Smooth muscle cell (in vitro differentiated cells): ENCODE results near the gene RYR2. TPM values are rescaled to one million over a fixed set of nuclear protein-coding genes. Genes with fewer than 3 reads are reported as not detected.

Source experiments
- DNase-seq: peaks from one replicate; lab custom pipeline; 2025; ENCODE audit not compliant: unreplicated experiment; lab: John Stamatoyannopoulos, UW
- H2AFZ ChIP-seq: fragments of 200-600 bp; sonication (generic); 2 replicates; pipeline ENCODE4 v1.6.0; 2016; ENCODE audit warnings: antibody characterized with exemption, low read depth, mild to moderate bottlenecking
- H3F3A ChIP-seq: fragments of 200-600 bp; sonication (generic); 2 replicates; pipeline ENCODE4 v1.6.0; 2017; ENCODE audit warnings: antibody characterized with exemption, low read depth
- H3K27ac ChIP-seq: fragments of 200-600 bp; sonication (generic); 2 replicates; pipeline ENCODE4 v1.5.1; 2016; ENCODE audit warnings: low read depth, mild to moderate bottlenecking
- H3K27me3 ChIP-seq: fragments of 200-600 bp; sonication (generic); 2 replicates; pipeline ENCODE4 v1.6.1; 2016; ENCODE audit warnings: low read depth, mild to moderate bottlenecking
- H3K36me3 ChIP-seq: fragments of 200-600 bp; sonication (generic); 2 replicates; pipeline ENCODE4 v1.5.1; 2016; ENCODE audit warnings: low read depth
- H3K4me1 ChIP-seq: fragments of 200-600 bp; sonication (generic); 2 replicates; pipeline ENCODE4 v1.5.1; 2016; ENCODE audit warnings: low read depth
- H3K4me2 ChIP-seq: fragments of 200-600 bp; sonication (generic); 2 replicates; pipeline ENCODE4 v1.6.0; 2016; ENCODE audit warnings: mild to moderate bottlenecking
- H3K4me3 ChIP-seq: fragments of 200-600 bp; sonication (generic); 2 replicates; pipeline ENCODE4 v1.5.1; 2016; ENCODE audit warnings: mild to moderate bottlenecking
- H3K79me2 ChIP-seq: fragments of 200-600 bp; sonication (generic); 2 replicates; pipeline ENCODE4 v1.6.0; 2016; ENCODE audit warnings: low read depth, mild to moderate bottlenecking
- H3K9ac ChIP-seq: fragments of 200-600 bp; sonication (generic); 2 replicates; pipeline ENCODE4 v1.6.0; 2016; ENCODE audit warnings: low read depth
- H3K9me3 ChIP-seq: fragments of 200-600 bp; sonication (generic); replicated peaks from 2 replicates; pipeline ENCODE4 v1.5.1; 2016; ENCODE audit warnings: low read depth
- H4K20me1 ChIP-seq: fragments of 200-600 bp; sonication (generic); 2 replicates; pipeline ENCODE4 v1.6.0; 2016; ENCODE audit warnings: low read depth
- WGBS: methylation state at CpG from one replicate; pipeline ENCODE4 v1.1.7; 2016; ENCODE audit warnings: low lambda C conversion rate; 5-methylcytosine and 5-hydroxymethylcytosine counted together
- polyA plus RNA-seq: library from polyadenylated mRNA; unstranded; fragments of >200 nt; fragmentation: Nextera tagmentation; extraction: Ambion mirVana; gene quantifications from 2 replicates; pipeline ENCODE4 v1.2.1, GENCODE V29; 2016
- total RNA-seq: library from RNA; depleted of rRNA; stranded (reverse); fragments of >200 nt; gene quantifications from 2 replicates; pipeline ENCODE4 v1.2.3, GENCODE V29; 2014
- TF ChIP-seq, protein P1 (sequence below): fragments of 200-600 bp; sonication (generic); IDR thresholded peaks from 2 replicates; pipeline ENCODE4 v1.5.1; 2017; ENCODE audit warnings: borderline replicate concordance, mild to moderate bottlenecking, antibody characterized with exemption; ENCODE audit not compliant: insufficient read depth, poor library complexity, severe bottlenecking

RYR2 gene
- total and polyA plus RNA-seq, 2 experiments from 2014 or later, result 0.09 TPM; not detected in 1

DNA sequence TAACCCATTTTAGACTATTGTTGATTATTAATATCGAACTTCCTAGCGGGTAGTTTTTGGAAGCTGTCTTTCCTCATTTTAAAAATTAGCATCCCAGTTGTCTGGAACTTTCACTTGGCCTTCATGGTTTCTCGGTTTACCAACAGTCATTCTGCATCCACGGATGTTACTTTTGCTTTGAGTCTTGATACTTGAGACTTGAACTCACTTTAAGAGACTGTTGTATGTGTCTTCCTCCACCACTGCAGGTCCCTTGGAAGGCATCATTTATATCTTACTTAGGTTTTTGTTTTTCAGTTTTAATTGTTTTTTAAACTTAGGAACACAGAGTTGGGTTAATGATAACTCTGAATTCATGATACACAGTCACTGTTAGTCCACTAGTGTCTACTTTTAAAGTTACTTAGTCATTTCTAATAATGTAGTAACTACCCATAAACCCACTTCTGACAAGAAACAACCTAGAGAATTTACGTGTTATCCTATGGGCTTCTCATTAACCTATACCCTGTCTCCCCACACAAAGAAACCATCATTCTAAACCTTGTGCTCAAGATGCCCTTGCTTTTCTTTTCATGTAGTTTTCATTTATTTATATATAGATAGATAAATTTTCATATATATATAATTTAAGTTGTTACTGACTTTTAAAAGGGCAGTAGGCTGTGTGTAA lies 696.1 kb downstream of the RYR2 start:
- no peak for DNase-seq
- no peaks in the 10 kb centered on the region for H3K36me3 ChIP-seq
- H4K20me1 ChIP-seq, result no peaks in the 10 kb centered on the region
- no peaks in the 10 kb centered on the region for H3K79me2 ChIP-seq
- no peaks in the 10 kb centered on the region for H3F3A ChIP-seq
- 83% methylated on average over 5 of the region's 5 CpGs for WGBS
- H3K27me3 ChIP-seq, result no peaks in the 10 kb centered on the region
- no peaks in the 10 kb centered on the region for H3K9me3 ChIP-seq
- no peak overlapping the region for H2AFZ ChIP-seq
- no peak overlapping the region for H3K4me3 ChIP-seq
- H3K4me2 ChIP-seq, result no peak overlapping the region
- TF ChIP-seq, protein P1, sequence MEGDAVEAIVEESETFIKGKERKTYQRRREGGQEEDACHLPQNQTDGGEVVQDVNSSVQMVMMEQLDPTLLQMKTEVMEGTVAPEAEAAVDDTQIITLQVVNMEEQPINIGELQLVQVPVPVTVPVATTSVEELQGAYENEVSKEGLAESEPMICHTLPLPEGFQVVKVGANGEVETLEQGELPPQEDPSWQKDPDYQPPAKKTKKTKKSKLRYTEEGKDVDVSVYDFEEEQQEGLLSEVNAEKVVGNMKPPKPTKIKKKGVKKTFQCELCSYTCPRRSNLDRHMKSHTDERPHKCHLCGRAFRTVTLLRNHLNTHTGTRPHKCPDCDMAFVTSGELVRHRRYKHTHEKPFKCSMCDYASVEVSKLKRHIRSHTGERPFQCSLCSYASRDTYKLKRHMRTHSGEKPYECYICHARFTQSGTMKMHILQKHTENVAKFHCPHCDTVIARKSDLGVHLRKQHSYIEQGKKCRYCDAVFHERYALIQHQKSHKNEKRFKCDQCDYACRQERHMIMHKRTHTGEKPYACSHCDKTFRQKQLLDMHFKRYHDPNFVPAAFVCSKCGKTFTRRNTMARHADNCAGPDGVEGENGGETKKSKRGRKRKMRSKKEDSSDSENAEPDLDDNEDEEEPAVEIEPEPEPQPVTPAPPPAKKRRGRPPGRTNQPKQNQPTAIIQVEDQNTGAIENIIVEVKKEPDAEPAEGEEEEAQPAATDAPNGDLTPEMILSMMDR, result no peak
- H3K27ac ChIP-seq, result no peak overlapping the region
- H3K4me1 ChIP-seq, result no peaks in the 10 kb centered on the region
- H3K9ac ChIP-seq, result no peak overlapping the region

DNA sequence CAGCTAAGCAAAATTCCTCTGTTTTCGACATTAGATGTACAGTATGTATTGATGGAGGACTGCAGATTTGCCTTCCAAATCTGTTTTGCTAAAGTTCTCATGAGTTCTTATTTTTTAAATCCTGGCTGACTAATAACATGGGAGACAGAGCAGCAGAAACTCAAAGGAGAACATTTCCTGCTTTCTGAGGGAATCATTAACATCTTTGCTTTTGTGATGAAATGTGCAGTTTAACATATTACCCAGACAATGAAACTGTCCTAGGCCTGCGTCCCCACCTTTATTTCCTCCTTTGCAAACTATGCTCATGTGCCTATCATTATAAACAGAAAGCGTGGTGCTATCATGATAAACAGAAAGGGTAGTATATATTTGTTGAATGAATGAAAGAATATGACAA lies 698.9 kb downstream of the RYR2 start:
- WGBS, result 92% methylated on average over 3 of the region's 3 CpGs
- no peak overlapping the region for H3K27ac ChIP-seq
- TF ChIP-seq, protein P1, result no peak

DNA sequence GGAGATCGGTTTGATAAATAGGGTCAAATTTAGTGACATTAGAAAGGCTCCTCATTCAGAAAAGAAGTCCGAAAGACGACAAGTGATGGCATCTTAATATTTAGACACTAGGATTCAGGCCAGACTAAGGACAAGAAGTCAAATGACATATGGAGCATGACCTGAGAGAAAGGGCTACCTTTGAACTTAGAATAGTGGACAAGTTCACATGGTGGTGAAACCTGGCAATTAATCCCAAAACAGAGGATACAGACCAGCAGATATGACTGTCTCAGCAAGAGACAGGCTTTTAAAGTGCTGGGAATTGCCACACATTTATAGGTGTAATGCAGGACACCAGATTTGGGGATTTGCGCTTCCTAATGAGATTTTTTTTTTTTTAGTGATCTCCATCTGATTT lies 703.6 kb downstream of the RYR2 start:
- TF ChIP-seq, protein P1, result no peak
- Histone ChIP-seq H3K4me3 (no peak overlapping the region), H3K27ac (no peak overlapping the region), H3K27me3 (no peaks in the 10 kb centered on the region), H3F3A (no peaks in the 10 kb centered on the region), H4K20me1 (no peaks in the 10 kb centered on the region), H3K36me3 (no peaks in the 10 kb centered on the region), H3K9me3 (no peaks in the 10 kb centered on the region), H3K4me2 (no peak overlapping the region), H2AFZ (no peak overlapping the region), H3K79me2 (no peaks in the 10 kb centered on the region), H3K4me1 (no peaks in the 10 kb centered on the region), H3K9ac (no peak overlapping the region)
- 93% methylated on average over 4 of the region's 4 CpGs for WGBS
- DNase-seq, result no peak

More for the DNA sequence above, 698.9 kb downstream of the RYR2 start:
- Histone ChIP-seq H3K27me3 (no peaks in the 10 kb centered on the region), H3K36me3 (no peaks in the 10 kb centered on the region), H3F3A (no peaks in the 10 kb centered on the region), H4K20me1 (no peaks in the 10 kb centered on the region), H3K4me1 (no peaks in the 10 kb centered on the region), H2AFZ (no peak overlapping the region), H3K9ac (no peak overlapping the region), H3K4me2 (no peak overlapping the region), H3K9me3 (no peaks in the 10 kb centered on the region), H3K79me2 (no peaks in the 10 kb centered on the region), H3K4me3 (no peak overlapping the region)
- DNase-seq, result no peak
